Ovary (tissue), 3 donors: Measurements from ENCODE around the gene KLHDC8A.

Experiments
- CTCF ChIP-seq, 3 donors: fragments of 450-650 bp in 2 of 3; fragments of 200-600 bp in 1 of 3; IDR thresholded peaks; one replicate each; pipeline versions ENCODE4 v1.5.1 to v1.8.0; 2016 to 2022; ENCODE audit warnings: antibody characterized with exemption in 3 of 3, mild to moderate bottlenecking in 1 of 3
- EP300 ChIP-seq: sonication (generic); formaldehyde crosslinking; IDR thresholded peaks from one replicate; pipeline ENCODE4 v1.6.1; 2017; ENCODE audit warnings: antibody characterized with exemption
- POLR2A ChIP-seq: fragments of 450-650 bp; IDR thresholded peaks from one replicate; pipeline ENCODE4 v1.6.1; 2017; ENCODE audit warnings: antibody characterized with exemption, mild to moderate bottlenecking, moderate library complexity
- donor health status: DM: no; HTN: no; CAD: no.

- TF ChIP-seq CTCF (IDR thresholded peaks at IDR 0.05): no peak
- no peak for TF ChIP-seq POLR2A
- no peak for TF ChIP-seq EP300
Observed at GRCh38 chr1:205304695-205305070, 52.0 kb downstream of the KLHDC8A start.
